ENCODE data around the gene BEAN1.
A peak's percentile ranks its signal among the peaks of the same experiment; 100 is the strongest.

Gene BEAN1

DNA sequence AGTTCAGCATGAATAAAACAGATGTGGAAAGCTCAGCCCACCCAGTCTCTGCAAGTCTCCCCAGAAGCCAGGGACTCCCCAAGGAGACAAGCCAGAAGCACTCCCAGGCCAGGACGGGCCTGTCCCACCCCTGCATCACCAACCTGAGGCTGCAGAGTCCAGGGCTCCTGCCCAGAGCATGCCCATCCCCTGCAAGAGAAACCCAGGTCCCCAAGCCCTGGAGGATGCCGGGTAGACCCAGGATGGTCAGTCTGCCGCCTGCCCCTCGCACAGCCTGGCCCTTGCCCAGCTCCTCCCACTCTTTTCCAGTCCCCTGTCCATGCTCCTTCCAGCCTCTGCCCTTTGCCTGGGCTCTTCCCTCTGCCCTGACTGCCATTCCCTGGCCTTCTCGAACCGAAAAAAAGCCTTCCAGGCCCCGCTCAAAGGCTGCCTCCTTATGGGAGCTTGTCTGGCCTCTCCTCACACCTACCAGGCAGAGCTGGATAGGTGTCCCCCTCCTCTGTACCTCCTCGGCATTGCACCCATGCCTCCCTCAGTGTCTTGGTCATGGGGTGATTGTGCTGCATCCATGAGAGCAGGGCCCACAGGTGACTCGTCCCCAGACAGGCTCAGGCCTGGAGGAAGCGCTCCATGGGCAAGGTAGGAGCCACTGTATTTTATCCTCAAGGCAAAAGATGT lies 44.8 kb downstream of the BEAN1 start:
- no peak for DNase-seq

DNA sequence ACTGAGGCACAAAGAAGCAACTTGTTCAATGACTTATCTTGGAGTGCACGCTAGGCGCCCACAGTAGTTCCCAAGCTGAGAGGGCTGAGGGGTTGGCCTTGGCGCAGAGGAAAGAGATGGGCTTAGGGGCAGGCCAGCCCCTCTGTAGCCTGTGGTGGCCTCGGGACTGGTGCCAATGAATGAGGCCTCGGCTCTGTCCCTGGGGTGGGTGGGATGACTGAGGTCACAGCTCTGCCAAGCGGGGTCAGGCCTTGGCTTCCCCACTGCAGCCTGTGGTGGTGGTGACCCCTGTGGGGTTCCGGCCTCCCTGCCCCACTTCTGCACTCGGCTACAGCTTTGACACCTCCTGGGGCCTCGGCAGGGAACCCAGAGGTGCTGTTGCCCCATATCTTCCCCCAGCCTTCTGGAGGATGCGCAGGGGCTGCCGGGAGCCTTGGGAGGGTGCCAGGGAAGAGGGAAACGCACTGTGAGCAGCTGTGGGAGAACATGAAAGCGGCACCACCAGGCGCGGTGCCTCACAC lies 46.0 kb downstream of the BEAN1 start:
- DNase-seq: peak; percentile 48

DNA sequence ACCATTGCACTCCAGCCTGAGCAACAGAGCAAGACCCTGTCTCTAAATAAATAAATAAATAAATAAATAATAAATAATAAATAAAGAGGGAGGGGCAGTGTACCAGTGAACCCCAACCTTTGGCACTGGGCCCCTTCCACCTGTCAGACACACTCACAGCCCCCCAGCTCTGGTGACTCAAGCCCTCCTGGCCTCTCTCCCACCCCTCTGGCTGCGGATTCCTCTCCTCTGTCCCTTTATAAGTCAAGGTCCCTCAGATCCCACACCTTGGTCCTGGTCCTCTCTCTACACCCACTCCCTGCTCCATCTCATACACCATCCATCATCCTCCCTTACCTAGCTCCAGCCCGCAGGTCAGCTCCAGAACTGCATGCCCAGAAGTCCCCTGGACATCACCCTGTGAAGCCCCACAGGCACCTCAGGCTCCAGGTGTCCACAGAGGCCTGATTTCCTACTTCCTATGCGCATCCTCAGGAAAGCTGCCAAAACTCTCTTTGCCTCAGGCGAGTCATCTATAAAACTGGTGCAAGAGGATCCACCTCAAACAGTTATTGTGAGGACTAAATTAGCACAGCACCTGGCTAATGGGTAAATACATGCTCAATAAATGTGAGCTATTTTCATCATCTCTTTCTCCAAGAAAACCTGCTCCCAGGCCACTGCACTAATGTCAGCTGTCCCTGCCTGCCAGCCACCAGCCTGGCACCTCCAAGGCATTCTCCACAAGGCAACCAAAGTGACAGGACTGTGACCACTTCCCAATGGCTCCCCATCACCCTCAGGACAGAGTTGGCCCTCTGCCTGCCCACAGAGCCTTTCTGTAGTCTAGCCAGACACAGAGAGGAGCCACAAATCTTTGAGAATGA lies 46.8 kb downstream of the BEAN1 start:
- DNase-seq: peak; percentile 50

DNA sequence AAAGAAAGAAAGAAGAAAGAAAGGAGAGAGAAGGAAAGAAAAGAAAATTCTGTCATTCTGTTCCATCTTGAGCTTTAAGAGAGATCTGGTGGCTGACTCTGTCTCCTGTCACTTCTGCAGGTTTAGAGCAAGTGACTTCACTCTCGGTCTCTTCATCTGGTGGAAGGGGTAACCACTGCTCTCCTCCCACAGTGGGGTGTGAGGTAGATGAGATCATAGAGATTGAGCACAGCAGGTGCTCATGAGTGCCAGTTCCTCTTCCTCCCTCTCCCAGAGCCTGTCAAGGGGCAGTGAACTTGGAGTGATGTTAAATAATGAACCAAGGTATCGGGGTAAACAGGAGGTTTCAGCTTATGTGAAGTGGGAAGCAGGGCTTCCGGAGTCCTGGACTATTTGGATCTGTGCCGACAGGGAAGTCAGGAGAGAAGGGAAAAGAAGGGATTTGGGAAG lies 47.7 kb downstream of the BEAN1 start:
- peak; percentile 69 for DNase-seq

DNA sequence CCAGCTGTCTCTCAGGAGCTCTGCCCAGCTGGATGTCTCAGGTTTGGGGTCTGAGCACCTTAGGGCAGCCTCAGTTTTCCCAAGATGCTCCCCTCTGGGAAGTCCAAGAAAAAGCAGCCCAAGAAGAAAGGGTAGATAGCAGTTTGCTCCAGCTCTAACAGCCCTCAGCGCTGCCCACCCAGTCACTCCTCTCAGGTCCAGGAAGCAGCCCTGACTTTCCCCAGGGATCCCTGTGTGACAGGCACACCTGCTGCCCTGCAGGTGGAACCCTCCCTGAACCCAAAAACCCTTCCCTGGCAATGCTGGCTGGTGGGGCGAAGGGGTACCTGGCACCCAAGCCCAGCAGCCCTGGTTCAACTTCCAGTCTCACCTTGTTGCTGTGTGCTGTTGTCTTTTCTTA lies 48.1 kb downstream of the BEAN1 start:
- peak; percentile 58 for DNase-seq

DNA sequence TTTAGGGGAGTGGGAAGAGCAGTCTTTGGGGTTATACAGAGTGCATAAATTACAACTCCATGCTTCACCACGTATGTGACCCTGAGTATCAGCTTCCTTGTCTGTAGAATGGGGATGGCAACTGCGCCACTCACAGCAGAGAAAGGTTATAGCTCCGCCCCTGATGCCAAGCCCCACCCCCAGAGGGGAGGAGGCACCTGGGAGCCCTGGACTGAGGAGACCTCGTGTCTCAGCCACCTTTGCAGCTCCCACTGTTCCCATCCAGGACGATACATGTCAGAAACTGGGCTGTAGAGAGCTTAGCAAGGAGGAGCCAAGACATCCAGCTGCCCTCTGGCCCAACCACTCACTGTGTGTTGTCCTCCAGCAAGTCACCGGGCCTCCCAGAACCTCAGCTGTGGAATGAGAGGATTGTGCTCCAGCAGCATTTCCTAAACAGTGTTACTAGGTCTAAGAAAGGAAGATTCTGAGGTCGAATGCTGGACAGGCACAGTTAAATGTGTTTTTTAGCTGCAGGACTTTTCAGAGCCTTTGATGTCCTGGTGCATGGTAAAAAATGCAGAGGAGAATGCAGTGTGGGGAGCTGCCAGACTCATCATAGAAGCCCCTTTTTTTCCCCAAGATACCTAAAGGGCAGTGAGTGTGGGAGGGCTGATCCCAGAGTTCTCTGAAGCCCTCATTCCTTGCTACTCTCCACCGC lies 49.4 kb downstream of the BEAN1 start:
- peak; percentile 76 for DNase-seq

DNA sequence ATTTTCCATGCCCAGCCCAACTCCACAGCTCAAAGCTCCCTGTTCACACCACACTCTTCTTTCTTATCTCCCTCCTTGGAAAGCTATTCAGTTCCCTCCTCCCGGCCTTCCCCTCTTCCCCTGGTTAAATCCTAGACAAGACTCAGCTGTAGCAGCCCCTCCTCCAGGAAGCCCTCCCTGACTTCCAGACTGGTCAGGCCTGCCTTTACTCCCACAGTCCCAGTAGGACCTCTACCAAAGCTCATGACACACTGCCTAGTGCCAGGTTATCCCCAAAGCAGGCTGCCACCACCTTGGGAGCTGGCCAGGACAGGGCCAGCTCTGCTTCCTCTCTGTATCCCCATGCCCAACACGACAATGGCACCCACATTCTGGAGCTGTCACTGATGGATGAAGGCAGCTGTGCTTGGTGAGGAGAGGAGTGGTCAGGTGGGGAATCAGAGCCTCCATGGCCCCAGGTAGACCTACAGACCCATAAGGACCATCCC lies 50.0 kb downstream of the BEAN1 start:
- peak; percentile 52 for DNase-seq

DNA sequence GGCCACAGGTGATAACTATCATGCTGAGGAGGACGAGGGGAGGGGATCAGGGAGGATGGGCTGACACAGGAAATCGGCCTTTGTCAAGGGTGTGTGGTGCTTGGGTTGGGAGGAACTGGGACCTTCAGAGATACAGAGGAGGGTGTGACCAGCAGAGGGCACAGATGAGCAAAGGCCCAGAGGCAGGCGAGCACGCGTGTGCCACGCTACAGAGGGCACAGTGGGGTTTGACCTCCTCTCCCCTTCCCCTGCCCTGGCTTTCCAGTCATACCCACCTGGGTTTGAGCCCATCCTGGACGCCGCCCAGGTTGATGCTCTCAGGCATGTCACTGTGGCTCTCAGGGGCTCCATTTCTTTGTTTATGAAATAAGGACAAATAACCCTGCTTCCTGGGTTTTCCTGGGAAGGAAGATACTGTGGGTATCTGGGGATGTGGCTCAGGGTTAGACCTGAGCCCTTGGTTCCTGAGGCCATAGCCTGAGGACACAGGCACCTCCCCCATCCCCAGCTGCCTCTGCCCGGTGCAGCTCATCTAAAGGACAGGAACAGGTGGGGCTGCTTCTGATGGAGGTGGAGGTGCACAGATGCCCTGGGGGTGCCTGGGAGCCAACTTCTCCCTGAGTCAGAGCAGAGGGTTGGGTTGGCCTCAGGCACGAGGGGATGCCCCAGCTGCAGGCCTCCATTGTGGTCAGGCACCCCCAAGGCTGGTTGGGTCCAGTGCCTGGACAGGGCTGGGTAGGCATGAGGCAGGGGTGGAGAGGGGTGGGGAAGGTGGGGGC lies 51.8 kb downstream of the BEAN1 start:
- peak; percentile 91 for DNase-seq

DNA sequence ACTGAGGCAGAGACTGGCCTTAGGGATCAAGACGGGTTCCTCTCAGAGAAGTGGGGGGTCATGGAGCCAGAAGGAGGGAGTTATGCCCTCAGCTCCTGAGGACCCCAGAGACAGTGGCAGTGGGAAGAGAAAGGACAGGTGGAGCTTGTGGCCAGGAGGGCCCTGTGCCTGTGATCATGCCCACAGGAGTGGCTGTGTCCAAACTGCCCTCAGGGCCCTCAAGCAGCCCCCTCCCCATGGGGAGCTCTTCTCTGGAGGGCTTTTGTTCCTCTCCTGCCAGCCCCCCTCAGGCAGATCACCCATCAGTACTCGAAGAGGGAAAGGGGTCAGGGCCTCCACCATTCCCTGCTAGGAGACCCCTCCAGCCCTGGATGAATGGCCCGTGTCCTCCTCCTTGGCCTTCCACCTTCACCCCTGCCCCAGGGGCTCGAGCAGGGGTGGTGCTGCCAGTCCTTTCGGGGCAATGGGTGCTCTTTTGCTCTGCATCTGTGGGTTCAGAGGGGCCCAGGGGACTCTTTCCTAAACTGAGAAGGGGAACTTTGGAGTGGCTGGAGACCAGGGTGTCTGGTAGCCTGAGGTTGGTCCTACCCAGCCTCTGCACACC lies 52.7 kb downstream of the BEAN1 start:
- no peak for DNase-seq

DNA sequence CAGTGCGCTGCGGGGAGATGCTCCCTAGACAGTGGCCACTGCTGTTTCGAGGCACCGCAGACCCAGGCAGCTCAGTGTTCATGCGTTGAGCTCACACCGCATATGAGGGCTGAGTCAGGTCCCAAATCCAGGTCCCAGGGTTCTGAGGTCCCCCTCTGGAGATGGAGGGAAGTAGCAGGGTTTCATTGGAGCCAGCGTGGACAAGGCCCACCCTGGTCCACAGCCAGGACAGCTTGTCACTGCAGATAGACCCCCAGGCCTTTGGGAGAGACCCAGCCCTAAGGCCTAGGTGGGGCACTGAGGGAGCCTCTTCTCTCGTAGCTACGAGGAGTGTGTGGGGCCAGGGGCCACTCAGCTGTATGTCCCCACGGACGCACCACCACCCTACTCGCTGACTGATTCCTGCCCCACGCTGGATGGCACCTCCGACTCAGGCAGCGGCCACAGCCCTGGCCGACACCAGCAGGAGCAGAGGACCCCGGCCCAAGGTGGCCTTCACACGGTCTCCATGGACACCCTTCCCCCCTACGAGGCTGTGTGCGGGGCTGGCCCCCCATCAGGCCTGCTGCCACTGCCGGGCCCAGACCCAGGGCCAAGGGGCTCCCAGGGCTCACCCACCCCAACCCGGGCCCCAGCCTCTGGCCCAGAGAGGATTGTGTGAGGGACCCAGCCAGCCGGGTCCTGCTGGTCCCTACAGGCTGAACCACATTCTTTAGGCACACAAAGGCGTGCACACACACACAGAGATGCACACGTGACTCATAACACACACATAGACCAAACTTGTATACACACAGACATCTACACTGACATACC lies 53.4 kb downstream of the BEAN1 start:
- peak; percentile 58 for DNase-seq

DNA sequence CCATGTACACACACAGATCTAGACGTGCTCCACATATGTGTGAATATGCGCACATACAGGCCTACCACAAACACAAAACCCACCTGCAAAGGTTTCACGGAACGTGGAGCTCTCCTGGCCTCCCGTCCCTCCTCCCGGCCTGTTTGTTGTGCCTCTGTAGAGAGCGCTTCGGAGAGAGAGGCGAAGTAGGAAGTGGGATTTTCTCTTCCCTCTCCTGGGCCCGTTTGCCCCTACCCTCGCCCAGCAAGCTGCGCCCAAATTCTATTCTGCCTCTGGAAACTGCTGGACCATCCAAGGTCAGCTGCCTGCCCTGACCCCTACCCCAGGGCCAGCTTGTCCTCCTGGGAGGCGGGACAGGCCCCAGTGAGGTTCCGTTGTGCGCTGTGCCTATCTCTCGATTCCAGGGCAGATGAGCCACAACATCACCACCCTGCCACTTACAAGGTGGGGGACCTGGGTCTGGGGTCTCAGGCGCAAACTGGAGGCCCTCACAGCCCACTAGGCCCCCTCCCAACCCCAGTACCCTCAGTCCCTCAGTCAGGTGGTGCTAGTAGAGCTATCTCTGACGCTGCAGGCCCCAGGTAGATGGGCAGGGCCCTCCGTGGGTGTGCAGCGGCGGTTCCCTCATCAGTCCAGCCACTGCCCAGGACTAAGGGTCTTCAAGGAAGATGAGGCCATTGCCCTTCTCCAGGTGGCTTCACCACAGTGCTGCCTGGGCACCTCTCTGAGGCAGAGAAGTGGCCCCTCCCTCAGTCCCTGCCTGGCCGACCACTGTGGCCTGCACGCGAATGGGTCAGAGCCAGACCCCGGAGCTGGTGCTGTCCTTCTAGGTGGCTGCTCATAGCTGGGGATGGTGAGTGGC lies 54.2 kb downstream of the BEAN1 start:
- peak; percentile 54 for DNase-seq

DNA sequence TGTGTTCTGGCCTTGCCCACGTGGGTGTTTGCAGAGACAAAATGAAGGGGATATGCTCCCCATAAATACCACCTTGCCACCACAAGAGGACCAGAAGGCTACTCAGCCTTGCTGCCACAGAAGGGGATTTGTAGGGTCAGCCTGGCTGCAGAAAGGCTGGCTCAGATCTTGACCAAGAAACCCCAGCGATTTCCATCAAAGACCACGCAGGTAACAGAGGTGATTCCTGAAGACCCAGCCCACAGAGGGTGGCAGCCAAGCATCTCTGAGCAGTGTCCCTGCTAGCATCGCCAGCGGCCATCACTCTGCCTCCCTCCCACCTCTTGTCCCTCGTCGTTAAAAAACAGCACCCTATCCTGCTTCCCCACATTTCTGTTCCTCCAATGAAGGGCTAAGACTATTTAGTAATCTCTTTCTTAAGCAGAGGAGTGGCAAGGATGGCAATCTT lies 54.9 kb downstream of the BEAN1 start:
- DNase-seq: no peak

DNA sequence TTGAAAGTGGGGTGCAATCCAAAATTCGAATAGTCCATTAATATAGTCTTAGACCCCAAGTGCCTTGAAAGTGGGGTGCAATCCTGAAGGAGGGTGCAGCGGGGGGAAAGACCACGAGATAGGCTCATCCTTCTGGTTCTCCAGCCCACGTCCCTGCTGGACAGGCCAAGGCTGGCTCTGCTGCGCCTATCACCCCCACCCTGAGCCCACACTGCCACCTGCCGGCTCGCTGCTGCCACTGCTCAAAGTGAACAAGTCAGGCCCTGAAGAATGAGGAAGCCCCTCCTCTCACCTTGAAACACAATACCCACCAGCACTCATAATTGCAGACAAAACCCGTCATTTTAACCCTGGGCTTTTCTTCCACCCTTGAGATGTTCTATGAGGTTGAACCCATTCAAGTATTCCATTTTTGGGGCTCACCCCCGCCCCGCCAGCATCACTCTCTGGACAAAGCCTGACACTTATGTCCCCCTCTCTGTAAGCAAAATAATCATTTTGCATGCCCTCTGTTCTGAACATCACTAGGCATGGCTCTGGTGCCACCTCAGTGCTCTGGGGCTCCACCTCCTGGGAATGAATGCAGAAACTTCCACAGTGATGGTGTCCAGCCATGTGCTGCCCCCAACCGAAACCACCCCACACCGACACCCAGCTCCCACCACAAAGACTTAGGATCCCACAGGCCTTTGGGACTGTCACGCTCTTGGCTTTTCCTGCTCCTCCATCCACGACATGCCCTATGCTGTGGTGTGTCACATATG lies 56.8 kb downstream of the BEAN1 start:
- peak; percentile 89 for DNase-seq

DNA sequence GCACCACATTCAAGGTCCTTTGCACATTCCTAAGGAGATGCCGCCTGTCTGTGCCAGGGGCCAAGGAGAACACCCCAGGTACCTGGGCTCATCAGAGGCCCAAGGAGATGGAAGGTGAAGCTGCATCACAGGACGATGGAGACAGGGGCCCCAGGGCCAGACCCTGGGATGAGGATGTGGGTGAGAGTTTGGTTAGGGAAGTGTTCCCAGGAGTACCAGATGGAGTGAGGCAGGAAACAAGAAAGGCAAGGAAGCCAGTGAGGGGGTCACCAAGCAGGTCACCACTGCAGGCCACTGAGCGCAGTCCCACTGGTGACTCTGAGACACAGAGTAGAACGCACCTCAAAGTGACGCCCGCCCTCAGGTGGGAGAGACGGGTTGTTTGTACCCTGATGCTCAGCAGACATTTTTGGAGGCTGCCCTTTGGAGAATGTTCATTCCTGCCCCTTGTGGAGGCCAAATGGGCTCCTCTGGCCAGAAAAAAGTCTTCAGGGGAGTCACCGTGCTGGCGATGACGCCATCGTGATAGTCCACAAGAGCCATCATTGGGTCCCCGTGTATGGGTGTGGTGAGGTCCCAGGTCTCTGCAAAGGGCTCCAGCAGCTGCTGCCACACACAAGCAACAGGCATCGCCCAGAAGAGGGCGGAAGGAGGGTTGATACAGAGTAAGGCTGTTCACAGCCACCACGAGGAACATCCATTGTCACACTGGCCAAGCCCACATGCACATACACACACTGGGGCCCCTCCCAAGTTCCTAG lies 57.5 kb downstream of the BEAN1 start:
- DNase-seq: peak; percentile 48

DNA sequence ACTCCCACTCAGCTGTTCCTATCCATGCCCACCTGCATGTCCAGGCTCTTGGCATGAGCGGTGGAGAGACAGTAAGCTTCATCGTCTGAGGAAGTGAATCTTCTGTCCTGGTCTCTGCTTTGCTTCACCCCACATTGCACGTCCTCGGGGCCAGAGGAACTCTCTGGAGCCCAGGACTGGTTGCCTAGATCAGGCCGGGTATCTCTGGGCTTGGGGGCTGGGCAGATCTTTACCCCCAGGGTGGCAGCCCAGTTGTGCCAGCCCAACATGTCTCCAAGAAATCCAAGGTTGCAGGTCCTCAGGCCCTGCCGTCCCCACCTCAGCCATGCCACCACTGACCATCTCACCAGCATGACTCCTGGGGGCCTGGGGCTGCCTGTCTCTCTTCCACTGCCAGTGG lies 58.3 kb downstream of the BEAN1 start:
- peak; percentile 49 for DNase-seq

DNA sequence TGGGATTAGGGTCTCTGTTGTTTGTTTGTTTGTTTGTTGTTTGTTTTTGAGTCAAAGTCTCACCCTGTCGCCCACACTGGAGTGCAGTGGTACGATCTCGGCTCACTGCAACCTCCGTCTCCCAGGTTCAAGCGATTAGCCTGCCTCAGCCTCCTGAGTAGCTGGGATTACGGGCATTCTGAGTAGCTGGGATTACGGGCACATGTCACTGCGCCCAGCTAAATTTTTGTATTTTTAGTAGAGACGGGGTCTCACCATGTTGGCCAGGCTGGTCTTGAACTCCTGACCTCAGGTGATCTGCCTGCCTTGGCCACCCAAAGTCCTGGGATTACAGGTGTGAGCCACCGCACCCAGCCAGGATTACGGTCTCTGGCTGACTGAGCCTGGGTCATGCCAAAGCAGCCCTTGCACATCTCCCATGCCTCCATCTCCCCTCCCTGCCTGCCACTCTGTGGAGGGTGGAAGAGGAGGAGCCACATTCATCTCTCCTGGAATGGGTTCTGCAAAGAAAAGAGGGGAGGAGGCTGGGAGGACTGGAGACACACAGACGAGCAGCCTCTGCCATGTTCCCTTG lies 59.2 kb downstream of the BEAN1 start:
- peak; percentile 40 for DNase-seq

DNA sequence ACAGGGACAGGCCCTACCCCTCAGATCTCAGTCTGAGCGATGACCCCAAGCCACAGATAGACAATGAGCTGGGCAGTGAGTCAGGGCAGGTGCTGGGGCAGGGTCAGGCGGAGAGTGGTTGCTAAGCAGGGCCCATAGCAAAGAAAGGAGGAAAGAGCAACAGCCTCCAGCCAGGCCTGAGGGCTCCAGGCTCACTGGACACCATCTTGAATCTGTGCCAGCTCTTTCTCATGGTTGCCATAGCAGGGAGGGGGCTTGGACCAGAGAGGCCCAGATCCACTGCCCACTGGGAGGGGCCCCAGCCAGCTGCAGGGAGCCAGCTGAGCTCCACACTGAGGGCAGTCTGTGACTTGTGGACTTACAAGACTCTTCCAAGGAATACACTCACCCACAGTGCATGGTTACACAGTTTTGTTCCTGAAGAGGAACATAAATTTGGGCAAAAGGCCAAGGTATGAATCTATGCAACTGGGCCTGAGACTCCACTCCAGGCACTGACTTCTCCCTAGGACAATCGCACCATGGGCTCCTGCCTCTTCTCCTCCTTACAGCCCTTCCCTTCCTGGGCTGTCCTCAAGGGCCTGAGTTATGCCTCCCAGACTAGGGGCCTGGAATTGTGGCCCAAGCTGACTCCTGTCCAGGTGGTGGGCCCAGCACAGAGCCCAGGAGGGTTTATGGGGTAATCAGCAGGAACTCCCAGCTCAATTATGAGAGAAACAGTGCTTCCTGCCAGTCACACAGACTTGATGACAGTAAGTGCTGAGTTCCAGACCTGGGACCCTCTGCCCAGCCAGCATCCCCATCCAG lies 59.9 kb downstream of the BEAN1 start:
- peak; percentile 51 for DNase-seq

Measured in activated CD8-positive, alpha-beta memory T cell treated with anti-CD3 and anti-CD28 coated beads for 24 hours (primary cell).